ENCODE results near the gene ARHGAP42.
"Not testable (repeated sequence)": the region's sequence is repeated elsewhere in the genome, so short reads cannot be mapped to it uniquely, and the experiment has no call there.

ARHGAP42 gene

DNA sequence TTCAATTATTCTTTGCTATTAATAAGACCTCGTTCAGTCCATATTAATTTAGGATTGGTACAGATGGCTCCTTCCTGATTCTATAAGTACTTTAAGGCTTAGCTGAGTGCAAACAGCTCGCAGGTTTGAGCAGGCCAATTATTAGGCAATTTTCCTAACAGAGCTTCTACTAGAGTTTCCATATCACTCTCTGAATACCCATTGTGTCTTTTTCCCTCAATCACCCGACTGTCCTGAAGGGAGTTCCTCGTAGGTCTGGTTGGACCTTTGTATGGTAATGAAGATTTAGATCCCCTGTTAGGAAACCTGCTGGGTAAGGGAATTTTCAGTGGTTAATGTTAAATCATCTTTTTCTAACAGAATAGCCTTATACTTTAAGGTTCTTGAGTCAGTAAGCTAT lies 61.1 kb downstream of the ARHGAP42 start:
- H3K27ac ChIP-seq (replicated peaks) = no peak overlapping the region
- TF ChIP-seq SPI1 (IDR thresholded peaks at IDR 0.05; ENCODE audit: borderline replicate concordance, low read depth) (no peak), POLR2AphosphoS5 (IDR thresholded peaks at IDR 0.05; ENCODE audit: low read depth) (no peak), GABPA (IDR thresholded peaks at IDR 0.05; ENCODE audit: low read depth) (no peak)
- TF ChIP-seq, protein P1, sequence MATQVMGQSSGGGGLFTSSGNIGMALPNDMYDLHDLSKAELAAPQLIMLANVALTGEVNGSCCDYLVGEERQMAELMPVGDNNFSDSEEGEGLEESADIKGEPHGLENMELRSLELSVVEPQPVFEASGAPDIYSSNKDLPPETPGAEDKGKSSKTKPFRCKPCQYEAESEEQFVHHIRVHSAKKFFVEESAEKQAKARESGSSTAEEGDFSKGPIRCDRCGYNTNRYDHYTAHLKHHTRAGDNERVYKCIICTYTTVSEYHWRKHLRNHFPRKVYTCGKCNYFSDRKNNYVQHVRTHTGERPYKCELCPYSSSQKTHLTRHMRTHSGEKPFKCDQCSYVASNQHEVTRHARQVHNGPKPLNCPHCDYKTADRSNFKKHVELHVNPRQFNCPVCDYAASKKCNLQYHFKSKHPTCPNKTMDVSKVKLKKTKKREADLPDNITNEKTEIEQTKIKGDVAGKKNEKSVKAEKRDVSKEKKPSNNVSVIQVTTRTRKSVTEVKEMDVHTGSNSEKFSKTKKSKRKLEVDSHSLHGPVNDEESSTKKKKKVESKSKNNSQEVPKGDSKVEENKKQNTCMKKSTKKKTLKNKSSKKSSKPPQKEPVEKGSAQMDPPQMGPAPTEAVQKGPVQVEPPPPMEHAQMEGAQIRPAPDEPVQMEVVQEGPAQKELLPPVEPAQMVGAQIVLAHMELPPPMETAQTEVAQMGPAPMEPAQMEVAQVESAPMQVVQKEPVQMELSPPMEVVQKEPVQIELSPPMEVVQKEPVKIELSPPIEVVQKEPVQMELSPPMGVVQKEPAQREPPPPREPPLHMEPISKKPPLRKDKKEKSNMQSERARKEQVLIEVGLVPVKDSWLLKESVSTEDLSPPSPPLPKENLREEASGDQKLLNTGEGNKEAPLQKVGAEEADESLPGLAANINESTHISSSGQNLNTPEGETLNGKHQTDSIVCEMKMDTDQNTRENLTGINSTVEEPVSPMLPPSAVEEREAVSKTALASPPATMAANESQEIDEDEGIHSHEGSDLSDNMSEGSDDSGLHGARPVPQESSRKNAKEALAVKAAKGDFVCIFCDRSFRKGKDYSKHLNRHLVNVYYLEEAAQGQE (IDR thresholded peaks at IDR 0.05; ENCODE audit: insufficient replicate concordance, low read depth) = no peak
- TF ChIP-seq, protein P2, sequence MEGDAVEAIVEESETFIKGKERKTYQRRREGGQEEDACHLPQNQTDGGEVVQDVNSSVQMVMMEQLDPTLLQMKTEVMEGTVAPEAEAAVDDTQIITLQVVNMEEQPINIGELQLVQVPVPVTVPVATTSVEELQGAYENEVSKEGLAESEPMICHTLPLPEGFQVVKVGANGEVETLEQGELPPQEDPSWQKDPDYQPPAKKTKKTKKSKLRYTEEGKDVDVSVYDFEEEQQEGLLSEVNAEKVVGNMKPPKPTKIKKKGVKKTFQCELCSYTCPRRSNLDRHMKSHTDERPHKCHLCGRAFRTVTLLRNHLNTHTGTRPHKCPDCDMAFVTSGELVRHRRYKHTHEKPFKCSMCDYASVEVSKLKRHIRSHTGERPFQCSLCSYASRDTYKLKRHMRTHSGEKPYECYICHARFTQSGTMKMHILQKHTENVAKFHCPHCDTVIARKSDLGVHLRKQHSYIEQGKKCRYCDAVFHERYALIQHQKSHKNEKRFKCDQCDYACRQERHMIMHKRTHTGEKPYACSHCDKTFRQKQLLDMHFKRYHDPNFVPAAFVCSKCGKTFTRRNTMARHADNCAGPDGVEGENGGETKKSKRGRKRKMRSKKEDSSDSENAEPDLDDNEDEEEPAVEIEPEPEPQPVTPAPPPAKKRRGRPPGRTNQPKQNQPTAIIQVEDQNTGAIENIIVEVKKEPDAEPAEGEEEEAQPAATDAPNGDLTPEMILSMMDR (IDR thresholded peaks at IDR 0.05; ENCODE audit: insufficient read depth, low read length) = no peak
- no peak overlapping the region for H3K4me3 ChIP-seq (replicated peaks; ENCODE audit: insufficient read depth, low read length)

DNA sequence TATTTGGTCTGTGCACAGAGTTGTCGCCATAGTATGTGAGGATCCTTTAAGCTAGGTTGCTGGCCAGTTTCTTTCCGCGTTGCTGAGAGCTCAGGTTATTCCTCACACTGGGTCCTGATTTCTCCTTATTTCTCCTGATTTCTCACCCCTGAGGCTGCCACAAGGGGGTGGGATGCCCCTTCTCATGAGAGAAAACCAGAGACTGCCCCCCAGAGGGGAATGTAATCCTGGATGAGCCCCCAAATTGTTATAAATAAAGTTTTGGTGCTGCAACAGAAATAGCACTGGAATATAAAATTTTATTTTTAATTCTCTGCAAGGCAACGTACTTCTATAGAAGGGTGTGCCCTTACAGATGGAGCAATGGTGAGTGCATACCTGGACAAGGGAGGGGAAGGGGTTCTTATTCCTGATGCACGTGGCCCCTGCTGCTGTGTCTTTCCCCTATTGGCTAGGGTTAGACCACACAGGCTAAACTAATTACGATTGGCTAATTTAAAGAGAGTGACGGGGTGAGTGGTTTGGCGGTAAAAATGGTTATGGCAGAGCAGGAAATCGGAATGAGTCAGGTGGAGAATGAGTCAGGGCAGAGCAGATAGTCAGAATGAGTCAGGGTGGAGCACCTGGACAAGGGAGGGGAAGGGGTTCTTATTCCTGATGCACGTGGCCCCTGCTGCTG lies 62.9 kb downstream of the ARHGAP42 start:
- not testable (repeated sequence) for H3K27ac ChIP-seq (replicated peaks); H3K4me3 ChIP-seq (replicated peaks; ENCODE audit: insufficient read depth, low read length); DNase-seq (ENCODE audit: low read depth in 1 of 2, low spot score in 1 of 2); H3K27me3 ChIP-seq (ENCODE audit: insufficient read depth, poor library complexity, severe bottlenecking)

More for the DNA sequence above, 61.1 kb downstream of the ARHGAP42 start:
- no peak for DNase-seq (ENCODE audit: low read depth in 1 of 2, low spot score in 1 of 2)
- no peaks in the 10 kb centered on the region for H3K27me3 ChIP-seq (ENCODE audit: insufficient read depth, poor library complexity, severe bottlenecking)

DNA sequence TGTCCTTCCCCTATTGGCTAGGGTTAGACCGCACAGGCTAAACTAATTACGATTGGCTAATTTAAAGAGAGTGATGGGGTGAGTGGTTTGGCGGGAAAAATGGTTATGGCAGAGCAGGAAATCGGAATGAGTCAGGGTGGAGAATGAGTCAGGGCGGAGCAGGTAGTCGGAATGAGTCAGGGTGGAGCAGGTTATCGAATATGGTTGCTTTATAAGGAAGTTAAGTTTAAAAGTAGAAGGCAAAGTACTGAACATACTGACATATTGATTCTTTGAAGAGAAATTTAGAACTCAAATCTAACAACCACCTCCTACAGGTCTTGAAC lies 63.4 kb downstream of the ARHGAP42 start:
- H3K27ac ChIP-seq (replicated peaks) = not testable (repeated sequence)

DNA sequence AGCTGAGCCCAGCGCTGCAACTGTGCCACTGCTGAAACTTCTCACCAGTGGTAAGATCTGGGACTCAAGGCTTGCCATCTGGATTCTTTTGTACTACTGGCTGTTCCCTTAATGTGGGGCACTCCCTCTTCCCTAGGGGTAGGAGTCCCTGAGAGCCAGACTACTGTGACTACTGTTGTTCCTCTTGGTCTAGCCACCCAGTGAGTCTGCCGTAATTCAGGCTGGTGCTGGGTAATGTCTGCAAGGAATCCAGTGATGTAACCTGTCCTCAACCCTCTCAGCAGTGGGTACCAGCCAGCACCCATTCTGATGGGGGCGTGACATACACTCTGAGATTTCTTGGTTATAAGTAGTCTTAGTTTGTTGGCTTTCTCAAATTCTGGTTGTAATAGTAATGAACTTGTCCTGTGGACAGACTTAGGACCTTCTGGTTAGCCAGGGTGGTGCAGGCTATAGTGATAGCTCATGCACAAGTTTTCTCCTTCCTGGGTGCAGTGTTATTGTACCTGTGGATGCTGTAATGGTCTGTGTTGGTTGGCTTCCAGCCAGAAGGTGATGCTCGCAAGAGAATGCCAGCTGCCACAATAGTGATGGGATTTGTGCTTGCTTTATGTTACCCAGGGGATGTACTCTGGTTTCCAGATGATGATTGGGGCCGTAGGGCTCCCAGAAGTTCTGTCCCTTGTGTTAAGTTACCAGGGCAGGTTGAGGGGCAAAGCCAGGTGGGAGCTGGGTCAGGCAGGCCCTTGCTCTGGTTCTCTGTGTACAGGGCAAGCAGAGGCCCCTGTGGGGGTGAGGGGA lies 65.5 kb downstream of the ARHGAP42 start:
- TF ChIP-seq GABPA (IDR thresholded peaks at IDR 0.05; ENCODE audit: low read depth) = no peak
- TF ChIP-seq POLR2AphosphoS5 (IDR thresholded peaks at IDR 0.05; ENCODE audit: low read depth) = no peak
- TF ChIP-seq, protein P1 (IDR thresholded peaks at IDR 0.05; ENCODE audit: insufficient replicate concordance, low read depth) = no peak
- TF ChIP-seq, protein P2 (IDR thresholded peaks at IDR 0.05; ENCODE audit: insufficient read depth, low read length) = no peak
- no peak for TF ChIP-seq SPI1 (IDR thresholded peaks at IDR 0.05; ENCODE audit: borderline replicate concordance, low read depth)
- DNase-seq (ENCODE audit: low read depth in 1 of 2, low spot score in 1 of 2) = no peak
- Histone ChIP-seq H3K27me3 (ENCODE audit: insufficient read depth, poor library complexity, severe bottlenecking) (no peaks in the 10 kb centered on the region), H3K27ac (replicated peaks) (no peak overlapping the region), H3K4me3 (replicated peaks; ENCODE audit: insufficient read depth, low read length) (no peak overlapping the region)

More for the DNA sequence above, 63.4 kb downstream of the ARHGAP42 start:
- H3K27me3 ChIP-seq (ENCODE audit: insufficient read depth, poor library complexity, severe bottlenecking); H3K4me3 ChIP-seq (replicated peaks; ENCODE audit: insufficient read depth, low read length); DNase-seq (ENCODE audit: low read depth in 1 of 2, low spot score in 1 of 2): not testable (repeated sequence)

All from HL-60 (cell line).